GM10248 (cell line): ENCODE data around the gene SRPK2.

Source experiments
- CTCF ChIA-PET: fragments of 300-600 bp; sonication (Branson Sonifier 250); formaldehyde crosslinking; extraction: SDS; loops from one replicate; lab custom pipeline; 2021; ENCODE audit warnings: antibody characterized with exemption; lab: Yijun Ruan, JAX
- POLR2A ChIA-PET: fragments of 350-650 bp; sonication (Branson Sonifier 250); formaldehyde crosslinking; extraction: SDS; loops from one replicate; lab custom pipeline; 2020; ENCODE audit warnings: antibody characterized with exemption; lab: Yijun Ruan, JAX
- DNase-seq: peaks from one replicate; pipeline ENCODE4 v3.0.0; 2012; ENCODE audit errors: extremely low spot score
- TF ChIP-seq, protein P1 (sequence below): IDR thresholded peaks from 2 replicates; pipeline ENCODE4 v1.5.1; 2012; ENCODE audit warnings: mild to moderate bottlenecking, low read depth; ENCODE audit errors: extremely low read depth, missing control alignments, control extremely low read depth

SRPK2 gene

GRCh38 chr7:105319578-105319977 is 69.1 kb downstream of the SRPK2 start:
- CTCF ChIA-PET = interaction anchor here (0.9 kb wide), 1 partner anchor 37 kb away, joined by 3 read pairs; no protein-coding TSS in a partner anchor
- TF ChIP-seq, protein P1, sequence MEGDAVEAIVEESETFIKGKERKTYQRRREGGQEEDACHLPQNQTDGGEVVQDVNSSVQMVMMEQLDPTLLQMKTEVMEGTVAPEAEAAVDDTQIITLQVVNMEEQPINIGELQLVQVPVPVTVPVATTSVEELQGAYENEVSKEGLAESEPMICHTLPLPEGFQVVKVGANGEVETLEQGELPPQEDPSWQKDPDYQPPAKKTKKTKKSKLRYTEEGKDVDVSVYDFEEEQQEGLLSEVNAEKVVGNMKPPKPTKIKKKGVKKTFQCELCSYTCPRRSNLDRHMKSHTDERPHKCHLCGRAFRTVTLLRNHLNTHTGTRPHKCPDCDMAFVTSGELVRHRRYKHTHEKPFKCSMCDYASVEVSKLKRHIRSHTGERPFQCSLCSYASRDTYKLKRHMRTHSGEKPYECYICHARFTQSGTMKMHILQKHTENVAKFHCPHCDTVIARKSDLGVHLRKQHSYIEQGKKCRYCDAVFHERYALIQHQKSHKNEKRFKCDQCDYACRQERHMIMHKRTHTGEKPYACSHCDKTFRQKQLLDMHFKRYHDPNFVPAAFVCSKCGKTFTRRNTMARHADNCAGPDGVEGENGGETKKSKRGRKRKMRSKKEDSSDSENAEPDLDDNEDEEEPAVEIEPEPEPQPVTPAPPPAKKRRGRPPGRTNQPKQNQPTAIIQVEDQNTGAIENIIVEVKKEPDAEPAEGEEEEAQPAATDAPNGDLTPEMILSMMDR = no peak
- no peak for DNase-seq
- POLR2A ChIA-PET = no interaction called here

GRCh38 chr7:105316578-105317344 is 72.0 kb downstream of the SRPK2 start:
- ChIA-PET CTCF (no interaction called here), POLR2A (no interaction called here)
- TF ChIP-seq, protein P1 = no peak
- DNase-seq = no peak

DNA sequence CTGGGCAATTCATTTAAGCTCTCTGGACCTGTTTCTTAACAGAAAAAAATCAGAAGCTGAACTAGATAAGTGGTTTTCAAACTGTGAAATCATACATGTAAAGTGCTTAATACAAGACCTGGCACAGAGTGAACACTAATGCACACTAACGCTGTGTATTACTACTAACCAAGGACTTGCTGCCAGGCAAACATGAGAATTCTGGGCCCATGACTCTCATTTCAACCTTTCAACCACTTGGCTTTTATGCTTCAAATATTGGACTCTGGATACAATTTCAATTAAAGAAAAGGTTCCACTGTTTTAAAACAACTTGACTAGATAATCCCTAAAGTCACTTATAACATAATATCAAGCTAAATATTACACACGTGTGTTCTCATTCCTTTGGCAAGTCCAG is 73.4 kb downstream of the SRPK2 start:
- CTCF ChIA-PET = interaction anchor here (1.1 kb wide), 1 partner anchor 10 kb away, joined by 5 read pairs; no protein-coding TSS in a partner anchor
- DNase-seq = no peak
- POLR2A ChIA-PET = no interaction called here
- TF ChIP-seq, protein P1 = no peak

GRCh38 chr7:105309235-105310169 is 79.2 kb downstream of the SRPK2 start:
- DNase-seq = no peak
- TF ChIP-seq, protein P1 = no peak
- ChIA-PET POLR2A (no interaction called here), CTCF (interaction anchor here (0.9 to 1.0 kb wide), 2 partner anchors 9 to 39 kb away, joined by 3 read pairs; no protein-coding TSS in a partner anchor)

GRCh38 chr7:105307163-105307672 is 81.5 kb downstream of the SRPK2 start:
- ChIA-PET CTCF (interaction anchor here (0.7 to 2.0 kb wide), 5 partner anchors 9 to 152 kb away, joined by 3 to 5 read pairs (median 3); no protein-coding TSS in a partner anchor), POLR2A (interaction anchor here (1.0 kb wide), 1 partner anchor 367 kb away, joined by 3 read pairs; no protein-coding TSS in a partner anchor)
- DNase-seq = no peak
- TF ChIP-seq, protein P1 = no peak

- DNase-seq = no peak
- ChIA-PET CTCF (interaction anchor here (0.8 to 2.0 kb wide), 3 partner anchors 8 to 38 kb away, joined by 3 to 5 read pairs (median 4); no protein-coding TSS in a partner anchor), POLR2A (no interaction called here)
- TF ChIP-seq, protein P1 = no peak
Observed at GRCh38 chr7:105306298-105306748, 82.4 kb downstream of the SRPK2 start.
